GM18508 (cell line): ENCODE results near the gene COQ10B.
"Not testable (repeated sequence)": the region's sequence is repeated elsewhere in the genome, so short reads cannot be mapped to it uniquely, and the experiment has no call there.

Experiments used
- ATAC-seq: cut with Tn5 transposase; IDR thresholded peaks from one replicate; pipeline ENCODE4 v1.9.1; 2021; ENCODE audit warnings: moderate number of reproducible peaks; ENCODE audit not compliant: insufficient read depth, unreplicated experiment

The COQ10B gene

GRCh38 chr2:197453123-197453913 lies at the start of gene COQ10B:
COQ10B (plus strand) TSS chr2:197453552; CDS start chr2:197453561, 9 bp downstream.
- ATAC-seq, result peak; percentile 95

GRCh38 chr2:197405582-197405981 lies 47.8 kb upstream of the COQ10B start:
- no peak for ATAC-seq

- ATAC-seq, result no peak
Observed at GRCh38 chr2:197414039-197414438, 39.3 kb upstream of the COQ10B start.

- ATAC-seq, result no peak
Observed at GRCh38 chr2:197414515-197414914, 38.8 kb upstream of the COQ10B start.

- no peak for ATAC-seq
Observed at GRCh38 chr2:197416268-197416667, 37.1 kb upstream of the COQ10B start.

GRCh38 chr2:197419438-197419837 lies 33.9 kb upstream of the COQ10B start:
- no peak for ATAC-seq

- no peak for ATAC-seq
Observed at GRCh38 chr2:197423307-197423706, 30.0 kb upstream of the COQ10B start.

GRCh38 chr2:197425550-197425949 lies 27.8 kb upstream of the COQ10B start:
- no peak for ATAC-seq

- no peak for ATAC-seq
Observed at GRCh38 chr2:197426723-197427603, 26.4 kb upstream of the COQ10B start.

GRCh38 chr2:197427986-197428385 lies 25.4 kb upstream of the COQ10B start:
- ATAC-seq, result no peak

GRCh38 chr2:197431858-197432257 lies 21.5 kb upstream of the COQ10B start:
- no peak for ATAC-seq

- ATAC-seq, result not testable (repeated sequence)
Observed at GRCh38 chr2:197432527-197432926, 20.8 kb upstream of the COQ10B start.

- ATAC-seq, result no peak
Observed at GRCh38 chr2:197433780-197434438, 19.4 kb upstream of the COQ10B start.

GRCh38 chr2:197434541-197435513 lies 18.5 kb upstream of the COQ10B start, which contains the start of gene SF3B1:
SF3B1 (minus strand) TSS chr2:197435028; CDS start chr2:197434999, 29 bp downstream.
- ATAC-seq, result peak; percentile 74

- ATAC-seq, result no peak
Observed at GRCh38 chr2:197435598-197436420, 17.5 kb upstream of the COQ10B start.

GRCh38 chr2:197437380-197437779 lies 16.0 kb upstream of the COQ10B start:
- ATAC-seq, result no peak

GRCh38 chr2:197442857-197443256 lies 10.5 kb upstream of the COQ10B start:
- no peak for ATAC-seq

- ATAC-seq, result no peak
Observed at GRCh38 chr2:197445746-197446145, 7.6 kb upstream of the COQ10B start.

GRCh38 chr2:197446844-197447243 lies 6.5 kb upstream of the COQ10B start:
- ATAC-seq, result no peak
